Renal cortex interstitium (tissue), 11 donors: ENCODE results near the gene DPYSL4. TPM values are rescaled to one million over a fixed set of nuclear protein-coding genes. Genes with fewer than 3 reads are reported as not detected.

Source experiments
- DNase-seq, 11 donors: peaks; one replicate each; pipeline ENCODE4 v3.0.0-alpha.2; 2013; ENCODE audit warnings: low read depth in 9 of 11, low spot score in 4 of 11; ENCODE audit errors: extremely low read depth in 1 of 11
- polyA plus RNA-seq, 3 donors: library from polyadenylated mRNA; unstranded; fragments of 120-200 nt; gene quantifications; one replicate each; pipeline ENCODE4 v1.2.1, GENCODE V29; 2013; ENCODE audit not compliant: insufficient read length in 3 of 3

DPYSL4 gene
- polyA plus RNA-seq, 3 donors, result 13.6 to 22.5 (median 15.0) TPM

GRCh38 chr10:132242103-132242840, 55.5 kb downstream of the DPYSL4 start:
- no peak for DNase-seq

- DNase-seq, result no peak
Measured at GRCh38 chr10:132243141-132243540, 56.4 kb downstream of the DPYSL4 start.

GRCh38 chr10:132243626-132244025, 56.9 kb downstream of the DPYSL4 start:
- DNase-seq, result no peak

GRCh38 chr10:132245056-132245455, 58.3 kb downstream of the DPYSL4 start:
- no peak for DNase-seq

- DNase-seq, result no peak
Measured at GRCh38 chr10:132246296-132246695, 59.5 kb downstream of the DPYSL4 start.

- DNase-seq, result no peak
Measured at GRCh38 chr10:132247943-132248342, 61.2 kb downstream of the DPYSL4 start.

GRCh38 chr10:132248455-132249225, 61.9 kb downstream of the DPYSL4 start:
- DNase-seq, result no peak

GRCh38 chr10:132249226-132249724, 62.5 kb downstream of the DPYSL4 start:
- DNase-seq, result no peak

- no peak for DNase-seq
Measured at GRCh38 chr10:132249824-132250375, 63.2 kb downstream of the DPYSL4 start.

GRCh38 chr10:132250481-132251475, 64.0 kb downstream of the DPYSL4 start:
- no peak for DNase-seq

- DNase-seq, result no peak
Measured at GRCh38 chr10:132251928-132252327, 65.2 kb downstream of the DPYSL4 start.

- DNase-seq, result no peak
Measured at GRCh38 chr10:132252412-132252811, 65.7 kb downstream of the DPYSL4 start.

- DNase-seq, result no peak
Measured at GRCh38 chr10:132253092-132253687, 66.4 kb downstream of the DPYSL4 start.

GRCh38 chr10:132254841-132255240, 68.1 kb downstream of the DPYSL4 start:
- DNase-seq, result no peak

Other genes starting within 250 kb of the DPYSL4 start
- 100 to 1,000 TPM in 1 of 3 donors, 10 to 100 TPM in 2; 80.1 to 114 (median 83.1) TPM for gene BNIP3, start 205.0 kb upstream of the DPYSL4 start, polyA plus RNA-seq
- under 1 TPM; 0.20 to 0.27 (median 0.26) TPM for gene JAKMIP3, start 121.0 kb upstream of the DPYSL4 start, polyA plus RNA-seq
- 10 to 100 TPM; 11.6 to 13.9 (median 12.9) TPM for gene STK32C, start 121.0 kb downstream of the DPYSL4 start, polyA plus RNA-seq
- gene LRRC27, start 145.2 kb downstream of the DPYSL4 start, polyA plus RNA-seq, result 10 to 100 TPM; 26.3 to 31.9 (median 26.8) TPM
- gene PWWP2B, start 210.3 kb downstream of the DPYSL4 start, polyA plus RNA-seq, result 10 to 100 TPM in 2 of 3 donors, 1 to 10 TPM in 1; 5.9 to 10.7 (median 10.1) TPM